Astrocyte of the cerebellum (primary cell): ENCODE measurements around the gene NKD2.

Source experiments
- DNase-seq: peaks from one replicate; pipeline ENCODE4 v3.0.0-alpha.2; 2011; ENCODE audit warnings: low read depth
- H3K4me3 ChIP-seq: 2 replicates; pipeline ENCODE4 v1.5.1; 2011; ENCODE audit warnings: mild to moderate bottlenecking, low read depth, low read length, moderate library complexity
- in situ Hi-C: cut with HindIII; loops from 2 replicates; pipeline ENCODE4 v1.10.0; 2017; ENCODE audit warnings: low sequenced_read_pairs
- TF ChIP-seq, protein P1 (sequence below): IDR thresholded peaks from 2 replicates; pipeline ENCODE4 v1.5.1; 2012; ENCODE audit warnings: low read length, low read depth, moderate library complexity, mild to moderate bottlenecking; ENCODE audit errors: missing control alignments

Gene NKD2

DNA sequence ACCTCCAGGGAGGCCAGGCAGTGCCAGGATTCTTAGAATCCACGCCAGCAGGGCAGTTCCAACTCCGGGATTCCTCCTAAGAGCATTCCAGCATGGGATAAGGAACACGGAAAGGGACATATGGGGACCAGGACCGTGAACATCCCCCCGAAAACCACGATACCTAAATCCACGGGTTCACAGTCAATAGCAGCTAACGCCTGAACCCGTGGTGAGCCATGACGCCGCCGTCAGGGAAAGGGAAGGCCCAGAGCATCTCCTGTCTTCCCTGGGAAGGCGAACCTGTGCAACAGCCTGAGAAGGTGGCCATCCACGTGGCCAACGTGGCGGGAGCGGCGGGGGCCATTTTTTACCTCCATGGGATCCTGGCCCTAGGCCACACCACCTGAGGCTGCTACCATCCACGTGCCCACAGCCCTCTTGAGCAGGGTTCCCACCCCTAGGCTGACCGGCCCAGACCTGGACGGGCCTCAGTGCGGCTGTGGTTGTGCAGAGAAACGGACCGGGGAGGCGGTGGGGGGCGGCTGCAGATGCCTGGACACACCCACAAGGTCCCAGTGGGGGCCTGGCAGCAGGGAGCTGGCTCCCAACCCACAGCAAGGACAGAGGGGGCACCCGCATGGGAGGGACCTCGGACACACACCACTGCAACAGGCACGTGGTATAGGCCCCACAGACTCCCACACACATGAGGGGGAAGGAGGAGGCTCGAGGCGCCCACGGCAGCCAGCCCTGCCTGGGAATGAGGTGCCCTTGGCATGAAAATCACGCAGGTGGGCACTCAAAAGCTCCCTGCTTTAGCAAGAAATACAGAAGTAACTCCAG, 60.5 kb downstream of the NKD2 start:
- no peak overlapping the region for H3K4me3 ChIP-seq
- DNase-seq, result no peak
- in situ Hi-C loops, result no loop called here
- TF ChIP-seq, protein P1, sequence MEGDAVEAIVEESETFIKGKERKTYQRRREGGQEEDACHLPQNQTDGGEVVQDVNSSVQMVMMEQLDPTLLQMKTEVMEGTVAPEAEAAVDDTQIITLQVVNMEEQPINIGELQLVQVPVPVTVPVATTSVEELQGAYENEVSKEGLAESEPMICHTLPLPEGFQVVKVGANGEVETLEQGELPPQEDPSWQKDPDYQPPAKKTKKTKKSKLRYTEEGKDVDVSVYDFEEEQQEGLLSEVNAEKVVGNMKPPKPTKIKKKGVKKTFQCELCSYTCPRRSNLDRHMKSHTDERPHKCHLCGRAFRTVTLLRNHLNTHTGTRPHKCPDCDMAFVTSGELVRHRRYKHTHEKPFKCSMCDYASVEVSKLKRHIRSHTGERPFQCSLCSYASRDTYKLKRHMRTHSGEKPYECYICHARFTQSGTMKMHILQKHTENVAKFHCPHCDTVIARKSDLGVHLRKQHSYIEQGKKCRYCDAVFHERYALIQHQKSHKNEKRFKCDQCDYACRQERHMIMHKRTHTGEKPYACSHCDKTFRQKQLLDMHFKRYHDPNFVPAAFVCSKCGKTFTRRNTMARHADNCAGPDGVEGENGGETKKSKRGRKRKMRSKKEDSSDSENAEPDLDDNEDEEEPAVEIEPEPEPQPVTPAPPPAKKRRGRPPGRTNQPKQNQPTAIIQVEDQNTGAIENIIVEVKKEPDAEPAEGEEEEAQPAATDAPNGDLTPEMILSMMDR, result no peak

DNA sequence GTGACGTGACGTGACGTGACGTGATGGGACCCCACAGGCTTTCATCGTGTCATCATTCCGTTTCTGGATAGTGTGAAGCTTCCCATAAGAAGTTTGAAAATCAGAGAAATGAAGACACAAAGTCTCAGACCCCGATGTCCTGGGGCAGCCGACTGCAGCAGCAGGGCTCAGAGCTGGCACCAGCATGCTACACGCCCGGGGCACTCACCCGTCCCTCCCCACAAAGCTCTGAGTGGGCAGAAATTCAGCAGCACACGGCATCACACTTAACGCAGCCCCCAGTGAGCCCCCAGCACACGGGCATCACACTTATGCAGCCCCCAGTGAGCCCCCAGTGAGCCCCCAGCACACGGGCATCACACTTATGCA, 61.1 kb downstream of the NKD2 start:
- in situ Hi-C loops, result no loop called here

DNA sequence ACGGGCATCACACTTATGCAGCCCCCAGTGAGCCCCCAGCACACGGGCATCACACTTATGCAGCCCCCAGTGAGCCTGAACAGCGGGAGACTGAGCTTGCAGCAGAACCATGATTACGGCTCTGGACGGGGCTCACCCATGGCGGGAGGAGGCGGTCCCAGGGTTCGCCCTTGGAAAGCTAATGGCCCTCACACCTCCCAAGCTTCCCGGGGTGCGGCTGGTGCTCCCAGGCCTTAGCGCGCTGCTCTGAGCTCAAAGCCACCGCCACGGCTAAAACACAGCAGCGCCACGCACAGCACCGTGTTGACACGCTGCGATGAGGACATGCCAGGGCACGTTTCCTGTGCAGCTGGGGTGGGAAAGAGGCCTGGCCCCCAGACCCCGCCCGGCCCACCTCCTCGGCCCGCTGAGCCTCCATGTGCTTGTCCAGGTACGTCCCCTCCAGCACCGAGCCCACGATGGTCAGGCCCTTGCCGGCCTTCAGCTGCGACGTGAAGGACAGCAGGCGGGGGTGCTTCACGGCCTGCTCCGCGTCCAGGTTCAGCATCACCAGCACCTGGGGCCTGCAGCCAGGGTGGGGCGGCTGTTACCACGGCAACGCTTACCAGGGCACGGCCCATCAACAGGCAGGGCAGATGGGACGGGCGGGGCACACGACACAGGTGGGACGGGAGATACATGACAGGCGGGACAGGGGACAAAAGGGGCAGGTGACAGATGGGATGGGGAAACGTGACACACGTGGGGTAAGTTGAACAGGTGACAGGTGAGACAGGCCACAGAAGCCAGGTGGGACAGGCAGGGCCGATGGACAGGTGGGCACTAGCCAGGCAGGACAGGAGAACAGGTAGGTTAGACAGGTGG, 64.9 kb downstream of the NKD2 start:
- no peak for DNase-seq
- H3K4me3 ChIP-seq, result no peak overlapping the region
- TF ChIP-seq, protein P1, result no peak
- in situ Hi-C loops, result no loop called here

More for the DNA sequence above, 61.1 kb downstream of the NKD2 start:
- TF ChIP-seq, protein P1, result no peak
- no peak for DNase-seq
- H3K4me3 ChIP-seq, result no peak overlapping the region

DNA sequence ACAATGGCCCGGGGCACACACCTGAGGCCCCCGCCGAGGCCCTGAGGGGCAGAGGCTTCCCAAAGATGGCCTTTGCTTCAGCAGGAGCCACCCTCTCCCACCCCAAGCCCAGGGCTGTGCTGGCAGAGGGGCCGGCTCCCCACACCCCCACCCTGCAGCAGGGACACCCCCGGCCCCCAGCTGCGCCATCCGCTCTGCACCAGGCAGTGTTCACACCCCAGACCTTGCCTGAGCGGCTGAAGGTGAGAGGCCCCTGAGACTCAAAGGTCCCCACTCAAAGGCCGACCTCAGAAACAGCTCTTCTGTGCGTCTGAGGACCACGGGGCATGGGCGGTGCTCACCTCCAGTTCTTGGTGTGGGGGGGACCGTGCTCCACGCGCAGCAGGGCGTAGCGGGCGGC, 65.6 kb downstream of the NKD2 start:
- DNase-seq, result no peak
- in situ Hi-C loops, result no loop called here
- H3K4me3 ChIP-seq, result no peak overlapping the region
- TF ChIP-seq, protein P1, result no peak

DNA sequence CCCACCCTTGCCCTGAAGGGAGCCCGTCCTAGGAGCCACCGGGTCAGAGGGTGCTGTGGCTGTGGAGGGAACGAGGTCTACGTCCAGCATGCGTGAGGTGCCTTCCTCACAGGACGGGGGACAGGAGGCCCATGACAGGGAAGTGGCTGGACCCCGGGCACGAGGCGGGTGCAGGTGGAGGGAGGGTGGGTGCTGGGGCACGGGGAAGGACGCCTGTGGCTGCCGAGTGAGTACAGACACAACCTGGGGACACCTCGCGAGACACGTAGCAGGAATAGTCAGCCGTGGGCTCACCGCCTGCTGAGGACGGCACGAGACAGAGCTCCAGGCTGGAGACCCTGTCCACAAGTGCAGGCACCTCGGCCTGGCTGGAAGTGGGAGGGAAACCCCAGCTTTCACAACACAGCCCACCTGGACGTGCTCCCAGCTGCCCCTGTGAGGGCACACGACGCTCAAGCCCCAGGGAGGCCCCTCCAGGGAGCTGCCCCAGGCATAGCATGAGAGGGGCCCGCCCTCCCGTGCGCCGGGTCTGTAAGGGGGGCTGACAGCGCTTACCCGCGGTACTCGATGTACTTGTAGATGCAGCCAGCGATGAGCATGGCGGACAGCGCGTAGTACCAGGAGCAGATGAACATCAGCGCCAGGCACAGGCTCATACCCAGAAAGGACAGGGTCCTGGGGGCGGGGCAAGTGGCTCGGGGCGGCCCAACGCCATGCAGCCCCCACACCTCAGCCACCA, 66.4 kb downstream of the NKD2 start:
- no peak for DNase-seq
- in situ Hi-C loops, result no loop called here
- TF ChIP-seq, protein P1, result no peak
- H3K4me3 ChIP-seq, result no peak overlapping the region

DNA sequence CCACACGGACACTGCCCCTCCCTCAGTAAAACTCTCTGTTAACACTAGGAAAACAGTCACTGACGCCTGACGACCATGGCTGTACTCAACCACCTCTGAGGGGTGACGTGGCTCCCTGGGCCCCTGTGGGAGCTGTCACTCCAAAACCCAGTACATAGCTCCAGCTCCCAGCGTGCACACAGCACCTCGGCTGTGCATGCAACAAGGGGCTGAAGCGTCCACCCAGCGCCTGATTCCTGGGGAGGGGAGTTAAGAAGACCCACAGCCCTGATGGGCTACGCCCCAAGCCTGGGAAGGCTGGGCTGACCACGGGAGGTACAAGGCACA, 66.9 kb downstream of the NKD2 start:
- H3K4me3 ChIP-seq, result no peak overlapping the region
- TF ChIP-seq, protein P1, result no peak
- no peak for DNase-seq
- in situ Hi-C loops, result no loop called here
